Activated CD8-positive, alpha-beta T cell treated with anti-CD3 and anti-CD28 coated beads for 36 hours (primary cell): ENCODE measurements around the gene PKP3. TPM values are rescaled to one million over a fixed set of nuclear protein-coding genes. Genes with fewer than 3 reads are reported as not detected.

ENCODE experiments used
- ATAC-seq: fragments of 200-7000 bp; cut with Tn5 transposase; one replicate; pipeline ENCODE4 v1.10.0; 2021; ENCODE audit warnings: mild to moderate bottlenecking, moderate library complexity
- CTCF ChIA-PET: fragments of 350-600 bp; sonication (Branson Sonifier 250); formaldehyde crosslinking; loops from one replicate; lab custom pipeline; 2021; ENCODE audit warnings: antibody characterized with exemption; lab: Charles Lee
- POLR2A ChIA-PET: fragments of 350-600 bp; sonication (Branson Sonifier 250); formaldehyde crosslinking; loops from one replicate; lab custom pipeline; 2021; ENCODE audit warnings: antibody characterized with exemption; lab: Charles Lee
- DNase-seq: peaks from one replicate; pipeline ENCODE4 v3.0.0-alpha.2; 2020
- H3K27ac Mint-ChIP-seq: one replicate; pipeline ENCODE4 v1.8.0; 2021; ENCODE audit warnings: mild to moderate bottlenecking, mixed read lengths
- H3K27me3 Mint-ChIP-seq: one replicate; pipeline ENCODE4 v1.8.0; 2021; ENCODE audit warnings: mixed read lengths
- H3K36me3 Mint-ChIP-seq: one replicate; pipeline ENCODE4 v1.8.0; 2021; ENCODE audit warnings: low read depth, mixed read lengths
- H3K4me1 Mint-ChIP-seq: one replicate; pipeline ENCODE4 v1.8.0; 2021; ENCODE audit warnings: low read depth, mixed read lengths
- H3K4me3 Mint-ChIP-seq: one replicate; pipeline ENCODE4 v1.8.0; 2021; ENCODE audit warnings: mild to moderate bottlenecking, moderate library complexity, mixed read lengths
- H3K9me3 Mint-ChIP-seq: one replicate; pipeline ENCODE4 v1.8.0; 2021; ENCODE audit warnings: mixed read lengths
- intact Hi-C: fragments of 100-400 bp; cut with micrococcal nuclease; formaldehyde crosslinking; loops from one replicate; pipeline ENCODE4 v1.10.0; 2022
- total RNA-seq, 2 experiments: library from RNA; stranded (reverse); gene quantifications; one replicate each; pipeline ENCODE4 v1.2.3, GENCODE V29; 2021
- TF ChIP-seq, protein P1 (sequence below): fragments of 200-600 bp; IDR thresholded peaks from one replicate; pipeline ENCODE4 v1.8.0; 2022; ENCODE audit warnings: antibody characterized with exemption, mild to moderate bottlenecking

The PKP3 gene
- total RNA-seq, 2 experiments from 2014 or later, result 0.18 TPM; not detected in 1

- ChIA-PET POLR2A (interaction anchor here (0.6 to 1.2 kb wide), 4 partner anchors 11 to 116 kb away, joined by 3 to 4 read pairs (median 4); partner anchors contain the start of gene SIGIRR), CTCF (interaction anchor here (1.9 kb wide), 1 partner anchor 45 kb away, joined by 7 read pairs; no protein-coding TSS in a partner anchor)
- Mint-ChIP-seq H3K27ac (no peak overlapping the region), H3K4me1 (peaks cover 5% of the 10 kb centered on the region), H3K4me3 (no peak overlapping the region), H3K36me3 (no peaks in the 10 kb centered on the region), H3K9me3 (no peaks in the 10 kb centered on the region), H3K27me3 (peaks cover 5% of the 10 kb centered on the region)
- ATAC-seq, result no peak
- DNase-seq, result no peak
- intact Hi-C loops, result no loop called here
- TF ChIP-seq, protein P1, sequence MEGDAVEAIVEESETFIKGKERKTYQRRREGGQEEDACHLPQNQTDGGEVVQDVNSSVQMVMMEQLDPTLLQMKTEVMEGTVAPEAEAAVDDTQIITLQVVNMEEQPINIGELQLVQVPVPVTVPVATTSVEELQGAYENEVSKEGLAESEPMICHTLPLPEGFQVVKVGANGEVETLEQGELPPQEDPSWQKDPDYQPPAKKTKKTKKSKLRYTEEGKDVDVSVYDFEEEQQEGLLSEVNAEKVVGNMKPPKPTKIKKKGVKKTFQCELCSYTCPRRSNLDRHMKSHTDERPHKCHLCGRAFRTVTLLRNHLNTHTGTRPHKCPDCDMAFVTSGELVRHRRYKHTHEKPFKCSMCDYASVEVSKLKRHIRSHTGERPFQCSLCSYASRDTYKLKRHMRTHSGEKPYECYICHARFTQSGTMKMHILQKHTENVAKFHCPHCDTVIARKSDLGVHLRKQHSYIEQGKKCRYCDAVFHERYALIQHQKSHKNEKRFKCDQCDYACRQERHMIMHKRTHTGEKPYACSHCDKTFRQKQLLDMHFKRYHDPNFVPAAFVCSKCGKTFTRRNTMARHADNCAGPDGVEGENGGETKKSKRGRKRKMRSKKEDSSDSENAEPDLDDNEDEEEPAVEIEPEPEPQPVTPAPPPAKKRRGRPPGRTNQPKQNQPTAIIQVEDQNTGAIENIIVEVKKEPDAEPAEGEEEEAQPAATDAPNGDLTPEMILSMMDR, result no peak
Observed at GRCh38 chr11:403761-404431, 9.9 kb downstream of the PKP3 start.

GRCh38 chr11:404551-405264, 10.7 kb downstream of the PKP3 start:
- H3K4me3 Mint-ChIP-seq, result no peak overlapping the region
- intact Hi-C loops, result no loop called here
- TF ChIP-seq, protein P1, result no peak

GRCh38 chr11:405323-405953, 11.4 kb downstream of the PKP3 start:
- ChIA-PET CTCF (interaction anchor here (0.7 to 1.3 kb wide), 2 partner anchors 78 to 101 kb away, joined by 3 read pairs; no protein-coding TSS in a partner anchor), POLR2A (interaction anchor here (0.8 to 2.7 kb wide), 5 partner anchors 8 to 111 kb away, joined by 3 to 9 read pairs (median 5); partner anchors contain the start of gene RNH1)
- ATAC-seq (no peak), DNase-seq (no peak)
- H3K4me1 Mint-ChIP-seq, result peaks cover 5% of the 10 kb centered on the region
- H3K9me3 Mint-ChIP-seq, result no peaks in the 10 kb centered on the region
- peak overlapping the region; percentile 27 for H3K27ac Mint-ChIP-seq
- H3K4me3 Mint-ChIP-seq, result no peak overlapping the region
- H3K27me3 Mint-ChIP-seq, result no peaks in the 10 kb centered on the region
- intact Hi-C loops, result no loop called here
- H3K36me3 Mint-ChIP-seq, result no peaks in the 10 kb centered on the region
- TF ChIP-seq, protein P1, result no peak

More at GRCh38 chr11:404551-405264, 10.7 kb downstream of the PKP3 start:
- H3K9me3 Mint-ChIP-seq, result no peaks in the 10 kb centered on the region
- no peak overlapping the region for H3K27ac Mint-ChIP-seq
- H3K4me1 Mint-ChIP-seq, result peaks cover 5% of the 10 kb centered on the region
- no peaks in the 10 kb centered on the region for H3K36me3 Mint-ChIP-seq
- DNase-seq (no peak), ATAC-seq (no peak)
- POLR2A ChIA-PET, result interaction anchor here (1.2 kb wide), 1 partner anchor 10 kb away, joined by 4 read pairs; the partner anchor contains the start of gene SIGIRR
- CTCF ChIA-PET, result interaction anchor here (1.9 kb wide), 1 partner anchor 44 kb away, joined by 7 read pairs; no protein-coding TSS in a partner anchor
- peaks cover 2% of the 10 kb centered on the region for H3K27me3 Mint-ChIP-seq

DNA sequence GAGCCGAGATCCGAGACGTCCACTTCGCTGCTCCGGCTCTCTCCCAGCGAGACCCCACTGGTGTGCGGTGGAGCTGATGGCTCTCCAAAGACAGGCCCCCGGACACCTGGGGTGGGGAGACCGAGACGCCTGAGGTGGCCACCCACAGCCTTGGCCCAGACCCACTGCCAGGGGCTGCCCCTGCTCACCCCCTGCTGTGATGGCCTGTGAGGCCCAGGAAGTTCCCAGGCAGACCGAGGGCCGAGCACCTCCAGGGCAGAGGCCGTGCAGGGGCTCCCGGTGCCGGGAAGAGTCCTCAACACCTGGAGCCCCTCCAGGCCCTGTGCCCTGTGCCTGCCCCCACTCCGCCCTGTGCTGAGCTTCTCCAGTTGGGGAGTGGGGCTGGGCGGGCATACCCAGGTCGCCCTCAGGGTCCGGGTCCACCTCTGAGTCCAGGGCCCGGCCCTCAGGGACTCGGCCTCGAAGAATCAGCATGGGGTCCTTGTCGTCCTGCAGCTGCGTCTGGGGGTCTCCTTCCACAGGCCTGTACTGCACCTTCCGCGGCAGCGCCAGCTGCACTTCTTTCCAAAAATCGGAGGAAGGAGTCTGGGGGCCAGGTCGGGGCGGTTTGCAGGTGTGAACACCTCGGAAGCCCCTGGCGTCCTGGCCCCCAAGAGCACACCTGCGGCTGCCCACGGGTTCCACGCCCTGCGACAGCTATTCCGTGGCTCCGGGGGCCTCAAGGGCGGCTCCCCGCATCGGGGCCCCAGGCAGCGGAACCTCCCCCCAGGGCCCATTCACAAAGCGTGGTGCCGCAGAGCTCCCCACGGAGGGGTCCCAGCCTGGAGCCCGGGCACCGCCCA, 12.2 kb downstream of the PKP3 start:
- no peaks in the 10 kb centered on the region for H3K36me3 Mint-ChIP-seq
- no peaks in the 10 kb centered on the region for H3K9me3 Mint-ChIP-seq
- DNase-seq (no peak), ATAC-seq (no peak)
- H3K27ac Mint-ChIP-seq, result no peak overlapping the region
- TF ChIP-seq, protein P1, result no peak
- intact Hi-C loops, result no loop called here
- H3K4me3 Mint-ChIP-seq, result peak overlapping the region; percentile 27
- H3K27me3 Mint-ChIP-seq, result no peaks in the 10 kb centered on the region
- CTCF ChIA-PET, result interaction anchor here (0.7 to 3.5 kb wide), 5 partner anchors 11 to 102 kb away, joined by 3 to 26 read pairs (median 3); no protein-coding TSS in a partner anchor
- H3K4me1 Mint-ChIP-seq, result peaks cover 5% of the 10 kb centered on the region
- POLR2A ChIA-PET, result interaction anchor here (0.6 to 2.7 kb wide), 8 partner anchors 9 to 118 kb away, joined by 3 to 9 read pairs (median 4); partner anchors contain the start of gene RNH1
